Measurements from ENCODE around the gene CEACAM5. TPM values are rescaled to one million over a fixed set of nuclear protein-coding genes. Genes with fewer than 3 reads are reported as not detected.

Gene CEACAM5
- not detected in 2 replicates for total RNA-seq (2012; rRNA removed)
- polyA plus RNA-seq (2012; rRNA removed), result not detected in 2 replicates
- polyA plus RNA-seq (2012; cell fraction: cytosol; rRNA removed), result not detected in 2 replicates
- not detected in 2 replicates for polyA plus RNA-seq (2012; cell fraction: nucleus; rRNA removed; ENCODE audit: low replicate concordance)
- not detected for Bru-seq, nascent RNA
- not detected for BruChase-seq, experiment 1, labeled RNA remaining after a 6-hour chase
- not detected for BruChase-seq, experiment 2, labeled RNA remaining after a 2-hour chase
- long read RNA-seq, result 0 reads

GRCh38 chr19:41708481-41708880 is at the start of gene CEACAM5:
Gene CEACAM5, plus strand, starts transcription at chr19:41708626. Its CDS starts 106 bp downstream, at chr19:41708732.
- Histone ChIP-seq H3K4me1 (ENCODE audit: control insufficient read depth, insufficient read depth, low read length) (no peaks in the 10 kb centered on the region), H4K20me1 (ENCODE audit: insufficient read depth, low read length) (no peaks in the 10 kb centered on the region), H3K23ac (ENCODE audit: low read depth, low read length) (no peak within 1 kb of the TSS), H4K91ac (ENCODE audit: insufficient read depth, low read depth, low read length) (no peak within 1 kb of the TSS), H2BK15ac (ENCODE audit: low read depth, low read length) (no peak within 1 kb of the TSS), H4K8ac (ENCODE audit: low read depth in 2 of 2, low read length in 2 of 2) (no peak within 1 kb of the TSS), H3K56ac (ENCODE audit: extremely low read depth, insufficient read depth, low read length) (no peak within 1 kb of the TSS), H3K9me1 (ENCODE audit: insufficient read depth, low read length) (no peaks in the 10 kb centered on the region), H4K5ac (ENCODE audit: low read depth, low read length) (no peak within 1 kb of the TSS), H3K4me2 (ENCODE audit: low read depth, low read length) (no peak within 1 kb of the TSS), H3K9me3 (ENCODE audit: control insufficient read depth, insufficient read depth, low read length) (no peaks in the 10 kb centered on the region), H3K36me3 (ENCODE audit: control insufficient read depth, insufficient read depth, low read length) (no peaks in the 10 kb centered on the region), H3K9ac (ENCODE audit: low read depth, low read length) (no peak within 1 kb of the TSS), H2AFZ (replicated peaks; ENCODE audit: low read length, poor library complexity) (no peak within 1 kb of the TSS), H2BK20ac (ENCODE audit: low read depth, low read length) (no peak within 1 kb of the TSS), H3K14ac (replicated peaks; ENCODE audit: low read depth, low read length) (no peak within 1 kb of the TSS), H2AK5ac (ENCODE audit: low read depth, low read length) (no peak within 1 kb of the TSS), H3K27me3 (ENCODE audit: control insufficient read depth, insufficient read depth, low read length) (no peaks in the 10 kb centered on the region; the same call in 1 of the 2 replicates), H3K18ac (ENCODE audit: low read depth, low read length) (no peak within 1 kb of the TSS), H3K4ac (ENCODE audit: low read depth, low read length) (no peak within 1 kb of the TSS), H2AK9ac (replicated peaks; ENCODE audit: low read depth, low read length, poor library complexity) (no peak within 1 kb of the TSS), H3K4me3 (ENCODE audit: insufficient read depth, low read depth, low read length) (no peak within 1 kb of the TSS), H3K27ac (ENCODE audit: insufficient read depth, low read length) (no peak within 1 kb of the TSS), H3K79me1 (ENCODE audit: low read depth in 1 of 2, low read length in 2 of 2) (no peaks in the 10 kb centered on the region), H2BK120ac (ENCODE audit: low read depth, low read length) (no peak within 1 kb of the TSS), H2BK5ac (ENCODE audit: low read depth, low read length, poor library complexity, severe bottlenecking) (no peak within 1 kb of the TSS)
- in situ Hi-C loops (cut with MboI; ENCODE audit: low sequenced_read_pairs), result no loop called here
- no TSS peak for BruUV-seq (replicated peaks)
- TF ChIP-seq SMC3 (IDR thresholded peaks at IDR 0.05; ENCODE audit: low read depth, low read length) (no peak), NFE2L2 (IDR thresholded peaks at IDR 0.05; ENCODE audit: low read depth, low read length) (no peak), CTCF (conservative IDR thresholded peaks at IDR 0.05; ENCODE audit: low read depth, low read length) (no peak), BHLHE40 (IDR thresholded peaks at IDR 0.05; ENCODE audit: low read depth, low read length) (no peak), CHD1 (IDR thresholded peaks at IDR 0.05; ENCODE audit: low read depth, low read length) (no peak), MAFK (IDR thresholded peaks at IDR 0.05; ENCODE audit: low read depth, low read length) (no peak), FOS (IDR thresholded peaks at IDR 0.05; ENCODE audit: low read depth, low read length) (no peak), RCOR1 (IDR thresholded peaks at IDR 0.05; ENCODE audit: insufficient replicate concordance, low read length) (no peak)
- intact Hi-C loops (cut with micrococcal nuclease), result no loop called here
- dilution Hi-C loops (cut with HindIII; ENCODE audit: low sequenced_read_pairs, unreplicated experiment), result no loop called here
- DNase-seq (no peak), ATAC-seq (ENCODE audit: low read depth) (no peak)
- POLR2A ChIA-PET (ENCODE audit: unreplicated experiment), result no interaction called here
- CTCF ChIA-PET, result no interaction called here
- no CpG with 5 or more reads among the region's 4 CpGs for WGBS, 2 experiments (ENCODE audit: extremely low coverage in 2 of 2, insufficient read length in 1 of 2)

Measured in IMR-90 (cell line).